ENCODE measurements around the gene UST. TPM values are rescaled to one million over a fixed set of nuclear protein-coding genes. Genes with fewer than 3 reads are reported as not detected.

Gene UST
- total and polyA plus RNA-seq, 9 of the 15 experiments (the other 6 are each of a cell fraction or from before 2014, with no cell fraction given): 0.04 to 0.10 TPM; not detected in 7

DNA sequence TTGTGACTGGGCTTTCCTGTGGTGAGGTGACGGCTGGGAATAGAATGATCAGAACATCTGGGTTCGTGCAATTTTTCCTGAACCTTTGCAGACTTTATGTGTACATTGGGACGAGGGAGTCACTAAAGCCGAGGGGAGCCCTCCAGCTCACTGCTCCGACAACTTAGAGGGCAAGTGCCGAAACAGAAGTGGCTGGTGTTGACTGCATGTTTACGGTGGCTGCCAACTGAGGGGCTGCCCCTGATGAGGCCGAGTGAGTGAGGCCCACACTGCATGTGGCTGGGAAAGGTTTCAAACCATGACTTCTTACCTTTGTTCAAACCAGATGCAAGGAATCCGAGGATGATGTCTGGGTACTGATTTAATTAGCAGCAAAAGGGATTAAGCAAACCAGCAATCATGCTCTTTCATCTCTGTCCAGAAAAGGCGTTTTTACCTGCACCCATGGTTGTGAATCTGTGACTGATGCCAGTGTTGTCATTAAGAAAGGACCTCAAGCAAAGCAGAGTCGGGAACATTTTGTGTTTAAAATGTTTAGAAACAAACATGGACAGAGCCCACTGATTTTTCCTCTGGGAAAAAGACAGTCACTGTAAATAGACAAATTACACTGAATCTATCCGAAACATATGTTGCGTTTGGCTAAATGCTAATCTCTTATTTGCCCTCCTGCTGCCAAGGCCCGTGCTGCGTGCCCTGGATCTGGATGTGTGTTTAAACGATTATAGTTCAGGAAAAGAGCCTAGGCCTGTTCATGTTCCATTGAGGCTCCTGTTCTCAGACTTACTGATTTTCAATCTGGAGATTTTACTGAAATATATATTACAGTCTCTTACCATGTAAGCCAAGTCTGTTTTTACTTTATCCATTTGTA, 105.1 kb downstream of the UST start:
- in situ Hi-C loops (cut with MboI) (no loop called here), intact Hi-C loops (cut with micrococcal nuclease) (no loop called here)
- Histone ChIP-seq H3K27ac (ENCODE audit: extremely low read depth, low read depth, low read length) (no peak overlapping the region), H3K27me3 (ENCODE audit: control insufficient read depth in 2 of 2, insufficient read depth in 2 of 2, low read length in 2 of 2) (peaks cover 9 to 26% of the 10 kb centered on the region in 2 experiments; a peak in 4 of 5 replicates), H4K20me1 (replicated peaks; ENCODE audit: control insufficient read depth, insufficient read depth, low read length) (no peaks in the 10 kb centered on the region; the same call in 1 of the 2 replicates), H2AFZ (ENCODE audit: low read depth, low read length) (no peak overlapping the region), H3K4me2 (ENCODE audit: insufficient read depth, low read length) (no peak overlapping the region), H3K36me3 (ENCODE audit: control insufficient read depth, insufficient read depth, low read length) (no peaks in the 10 kb centered on the region), H3K9me1 (ENCODE audit: control insufficient read depth, insufficient read depth, low read length) (no peaks in the 10 kb centered on the region), H3K79me2 (ENCODE audit: control insufficient read depth, insufficient read depth, low read length) (no peaks in the 10 kb centered on the region), H3K4me3 (no peak overlapping the region), H3K9me3 (replicated peaks; ENCODE audit: control insufficient read depth, insufficient read depth, low read depth, low read length) (no peaks in the 10 kb centered on the region), H3K9ac (ENCODE audit: insufficient read depth in 1 of 2, low read depth in 2 of 2, low read length in 2 of 2) (no peak overlapping the region), H3K4me1 (replicated peaks in 1 of 2; ENCODE audit: control insufficient read depth in 2 of 2, insufficient read depth in 2 of 2, low read length in 2 of 2) (no peaks in the 10 kb centered on the region)
- DNase-seq (ENCODE audit: extremely low read depth in 1 of 4, low spot score in 3 of 4) (no peak), ATAC-seq (no peak), FAIRE-seq (no peak)
- no peak for TF ChIP-seq ARID2 (IDR thresholded peaks at IDR 0.05)
- no peak for TF ChIP-seq GABPB1 (CRISPR knock-in tag; IDR thresholded peaks at IDR 0.05)
- TF ChIP-seq OTX1 (CRISPR knock-in tag; IDR thresholded peaks at IDR 0.05): no peak
- no peak for TF ChIP-seq NCOA4 (IDR thresholded peaks at IDR 0.05; ENCODE audit: partially characterized antibody)
- TF ChIP-seq, protein P1, sequence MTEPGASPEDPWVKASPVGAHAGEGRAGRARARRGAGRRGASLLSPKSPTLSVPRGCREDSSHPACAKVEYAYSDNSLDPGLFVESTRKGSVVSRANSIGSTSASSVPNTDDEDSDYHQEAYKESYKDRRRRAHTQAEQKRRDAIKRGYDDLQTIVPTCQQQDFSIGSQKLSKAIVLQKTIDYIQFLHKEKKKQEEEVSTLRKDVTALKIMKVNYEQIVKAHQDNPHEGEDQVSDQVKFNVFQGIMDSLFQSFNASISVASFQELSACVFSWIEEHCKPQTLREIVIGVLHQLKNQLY (CRISPR knock-in tag; conservative IDR thresholded peaks at IDR 0.05): no peak
- CTCF ChIA-PET (ENCODE audit: low intra/inter-chr PET ratio): no interaction called here
- POLR2A ChIA-PET: no interaction called here
- WGBS (ENCODE audit: insufficient coverage, low coverage, missing lambda C conversion rate): under 1% methylated on average over 16 of the region's 16 CpGs
- no TSS peak for BruUV-seq (replicated peaks)
